PFSK-1 (cell line): ENCODE results near the gene SYNE3.

Source experiments
- FOXP2 ChIP-seq: optimal IDR thresholded peaks from 2 replicates; pipeline ENCODE3; 2011; ENCODE audit warnings: borderline replicate concordance, control low read depth, inconsistent platforms; ENCODE audit not compliant: insufficient read depth; ENCODE audit errors: extremely low read length, extremely low read depth
- POLR2AphosphoS5 ChIP-seq: IDR thresholded peaks from 2 replicates; pipeline ENCODE4 v1.6.1; 2012; ENCODE audit warnings: low read depth, mild to moderate bottlenecking, control low read depth, low read length, moderate library complexity
- SIN3A ChIP-seq: IDR thresholded peaks from 2 replicates; pipeline ENCODE4 v1.6.1; 2012; ENCODE audit warnings: mild to moderate bottlenecking, low read length, moderate library complexity, borderline replicate concordance; ENCODE audit not compliant: insufficient read depth
- TAF1 ChIP-seq: IDR thresholded peaks from 2 replicates; pipeline ENCODE4 v1.6.1; 2012; ENCODE audit warnings: low read length, control low read depth, borderline replicate concordance; ENCODE audit not compliant: insufficient read depth
- TF ChIP-seq, protein P1 (sequence below), 2 experiments: IDR thresholded peaks; 2 replicates each; pipeline versions ENCODE4 v1.6.1 to v1.8.0; 2011 to 2012; ENCODE audit warnings: low read depth in 2 of 2, low read length in 2 of 2, control low read depth in 1 of 2, inconsistent platforms in 1 of 2, mild to moderate bottlenecking in 1 of 2, moderate library complexity in 1 of 2; ENCODE audit not compliant: insufficient read depth in 1 of 2

SYNE3 gene

DNA sequence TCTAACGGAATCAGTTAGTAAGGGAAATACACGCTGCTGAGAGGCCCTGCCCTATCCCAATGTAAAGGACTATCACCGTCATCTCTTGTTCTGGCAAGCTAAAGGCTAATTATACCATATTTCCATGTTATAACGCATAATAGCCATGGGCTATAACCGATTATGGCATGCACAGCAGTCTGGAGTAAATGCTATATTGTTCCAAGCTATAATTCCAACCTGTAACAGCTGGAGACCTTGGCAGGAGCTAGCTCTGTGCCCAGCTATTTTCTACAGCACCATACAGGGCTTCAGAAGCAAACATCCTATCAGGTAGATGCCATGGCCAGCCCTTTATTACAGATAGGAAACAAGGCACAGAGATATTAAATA is 26.3 kb downstream of the SYNE3 start:
- TF ChIP-seq, protein P1, sequence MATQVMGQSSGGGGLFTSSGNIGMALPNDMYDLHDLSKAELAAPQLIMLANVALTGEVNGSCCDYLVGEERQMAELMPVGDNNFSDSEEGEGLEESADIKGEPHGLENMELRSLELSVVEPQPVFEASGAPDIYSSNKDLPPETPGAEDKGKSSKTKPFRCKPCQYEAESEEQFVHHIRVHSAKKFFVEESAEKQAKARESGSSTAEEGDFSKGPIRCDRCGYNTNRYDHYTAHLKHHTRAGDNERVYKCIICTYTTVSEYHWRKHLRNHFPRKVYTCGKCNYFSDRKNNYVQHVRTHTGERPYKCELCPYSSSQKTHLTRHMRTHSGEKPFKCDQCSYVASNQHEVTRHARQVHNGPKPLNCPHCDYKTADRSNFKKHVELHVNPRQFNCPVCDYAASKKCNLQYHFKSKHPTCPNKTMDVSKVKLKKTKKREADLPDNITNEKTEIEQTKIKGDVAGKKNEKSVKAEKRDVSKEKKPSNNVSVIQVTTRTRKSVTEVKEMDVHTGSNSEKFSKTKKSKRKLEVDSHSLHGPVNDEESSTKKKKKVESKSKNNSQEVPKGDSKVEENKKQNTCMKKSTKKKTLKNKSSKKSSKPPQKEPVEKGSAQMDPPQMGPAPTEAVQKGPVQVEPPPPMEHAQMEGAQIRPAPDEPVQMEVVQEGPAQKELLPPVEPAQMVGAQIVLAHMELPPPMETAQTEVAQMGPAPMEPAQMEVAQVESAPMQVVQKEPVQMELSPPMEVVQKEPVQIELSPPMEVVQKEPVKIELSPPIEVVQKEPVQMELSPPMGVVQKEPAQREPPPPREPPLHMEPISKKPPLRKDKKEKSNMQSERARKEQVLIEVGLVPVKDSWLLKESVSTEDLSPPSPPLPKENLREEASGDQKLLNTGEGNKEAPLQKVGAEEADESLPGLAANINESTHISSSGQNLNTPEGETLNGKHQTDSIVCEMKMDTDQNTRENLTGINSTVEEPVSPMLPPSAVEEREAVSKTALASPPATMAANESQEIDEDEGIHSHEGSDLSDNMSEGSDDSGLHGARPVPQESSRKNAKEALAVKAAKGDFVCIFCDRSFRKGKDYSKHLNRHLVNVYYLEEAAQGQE (IDR thresholded peaks at IDR 0.05; ENCODE audit: insufficient read depth in 1 of 2, low read depth in 2 of 2, low read length in 2 of 2) = no peak
- no peak for TF ChIP-seq TAF1
- TF ChIP-seq SIN3A = no peak
- TF ChIP-seq FOXP2 = no peak
- no peak for TF ChIP-seq POLR2AphosphoS5

DNA sequence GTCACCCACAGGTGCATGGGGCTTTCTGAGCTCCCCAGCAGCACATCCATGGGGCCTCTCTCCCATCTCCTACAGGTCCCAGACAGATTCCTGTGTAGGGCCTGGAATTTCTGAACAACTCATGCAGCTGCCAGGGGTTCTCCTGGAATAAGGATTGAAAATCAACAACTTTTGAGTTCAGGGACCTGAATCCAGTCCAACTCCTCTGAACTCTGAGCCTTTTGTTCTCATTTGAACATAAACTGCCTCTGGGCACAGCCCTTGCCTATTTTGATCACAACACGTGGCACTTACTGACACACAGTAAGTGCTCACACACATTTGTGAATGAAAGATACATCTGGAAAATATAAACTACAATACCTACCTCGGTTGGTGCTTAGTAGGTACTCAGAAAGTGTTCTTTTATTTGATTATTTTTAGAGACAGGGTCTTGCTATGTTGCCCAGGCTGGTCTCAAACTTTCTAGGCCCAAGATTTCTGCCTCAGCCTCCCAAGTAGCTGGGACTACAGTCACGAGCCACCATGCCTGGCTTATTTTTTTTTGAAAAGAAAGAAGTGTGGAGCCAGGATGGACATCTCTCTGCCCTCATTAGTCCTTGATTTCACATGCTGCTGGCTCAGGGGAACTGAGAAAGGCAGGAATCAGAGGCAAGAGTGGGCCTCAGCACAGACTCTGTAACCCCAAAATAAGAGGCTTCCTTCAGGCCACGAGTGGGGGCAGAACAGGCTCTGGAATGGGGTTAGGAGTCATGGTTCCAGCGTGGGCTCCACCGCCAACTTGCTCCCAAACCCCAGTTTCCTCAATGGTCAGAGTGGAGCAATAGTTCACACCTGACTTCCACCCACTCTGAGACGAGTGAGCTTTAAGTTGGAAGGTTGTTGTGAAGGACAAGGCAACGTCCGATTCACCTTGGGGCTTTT is 27.0 kb downstream of the SYNE3 start:
- TF ChIP-seq POLR2AphosphoS5 = no peak
- no peak for TF ChIP-seq FOXP2
- TF ChIP-seq, protein P1 (IDR thresholded peaks at IDR 0.05; ENCODE audit: insufficient read depth in 1 of 2, low read depth in 2 of 2, low read length in 2 of 2) = no peak
- TF ChIP-seq TAF1 = no peak
- TF ChIP-seq SIN3A = no peak

DNA sequence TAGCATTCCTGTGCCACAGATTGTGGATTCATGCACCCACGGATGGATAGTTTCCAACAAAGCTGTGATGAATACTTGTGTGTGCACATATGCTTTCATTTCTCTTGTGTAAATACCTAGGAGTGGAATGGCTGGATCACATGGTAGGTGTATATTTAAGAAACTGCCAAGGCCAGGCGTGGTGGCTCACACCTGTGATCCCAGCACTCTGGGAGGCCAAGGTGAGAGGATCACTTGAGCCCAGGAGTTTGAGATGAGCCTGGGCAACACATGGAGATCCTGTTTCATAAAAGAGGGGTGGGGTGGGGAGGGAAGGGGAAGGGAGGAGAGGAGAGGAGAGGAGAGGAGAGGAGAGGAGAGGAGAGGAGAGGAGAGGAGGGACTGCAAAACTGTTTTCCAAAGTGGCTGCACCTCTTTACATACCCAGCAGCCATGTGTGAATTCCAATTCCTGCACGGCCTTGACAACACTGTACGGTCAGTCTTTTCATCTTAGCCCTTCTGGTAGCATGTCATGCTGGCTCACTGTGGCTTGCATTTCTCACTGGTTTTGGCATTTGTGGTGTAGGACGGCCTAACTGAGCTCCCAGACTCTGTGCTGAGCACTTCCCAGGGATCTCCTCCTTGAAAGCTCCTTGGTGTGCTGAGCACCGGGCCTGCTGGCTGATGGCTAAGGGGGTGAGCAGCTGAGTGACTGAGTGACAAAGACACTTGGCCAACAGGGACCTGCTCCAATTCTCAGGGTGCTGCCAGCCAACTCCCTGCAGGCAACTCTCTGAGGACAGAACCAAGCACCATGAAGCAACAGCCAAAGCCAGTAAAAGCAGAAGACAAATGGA is 27.9 kb downstream of the SYNE3 start:
- TF ChIP-seq POLR2AphosphoS5 = no peak
- TF ChIP-seq, protein P1 (IDR thresholded peaks at IDR 0.05; ENCODE audit: insufficient read depth in 1 of 2, low read depth in 2 of 2, low read length in 2 of 2) = no peak
- no peak for TF ChIP-seq FOXP2
- TF ChIP-seq SIN3A = no peak
- TF ChIP-seq TAF1 = no peak

DNA sequence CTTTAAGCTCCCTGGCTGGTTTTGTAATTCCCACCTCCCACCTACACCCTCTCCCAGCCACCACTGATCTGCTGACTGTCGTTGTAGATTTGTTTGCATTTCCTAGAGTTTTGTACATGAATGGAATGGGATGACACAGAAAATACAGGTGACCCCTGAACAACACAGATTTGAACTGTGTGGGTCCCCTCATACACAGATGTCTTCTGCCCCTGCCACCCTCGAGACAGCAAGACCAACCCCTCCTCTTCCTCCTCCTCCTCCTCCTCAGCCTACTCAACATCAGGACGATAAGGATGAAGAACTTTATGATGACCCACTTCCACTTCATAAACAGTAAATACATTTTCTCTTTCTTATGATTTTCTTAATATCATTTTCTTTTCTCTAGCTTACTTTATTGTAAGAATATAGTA is 28.8 kb downstream of the SYNE3 start:
- no peak for TF ChIP-seq SIN3A
- TF ChIP-seq, protein P1 (IDR thresholded peaks at IDR 0.05; ENCODE audit: insufficient read depth in 1 of 2, low read depth in 2 of 2, low read length in 2 of 2) = no peak
- no peak for TF ChIP-seq POLR2AphosphoS5
